ENCODE measurements around the gene IER5. TPM values are rescaled to one million over a fixed set of nuclear protein-coding genes. Genes with fewer than 3 reads are reported as not detected.

Gene IER5
- total and polyA plus RNA-seq, 9 of the 15 experiments (the other 6 are each of a cell fraction or from before 2014, with no cell fraction given) = 2.4 to 32.1 (median 12.0) TPM

DNA sequence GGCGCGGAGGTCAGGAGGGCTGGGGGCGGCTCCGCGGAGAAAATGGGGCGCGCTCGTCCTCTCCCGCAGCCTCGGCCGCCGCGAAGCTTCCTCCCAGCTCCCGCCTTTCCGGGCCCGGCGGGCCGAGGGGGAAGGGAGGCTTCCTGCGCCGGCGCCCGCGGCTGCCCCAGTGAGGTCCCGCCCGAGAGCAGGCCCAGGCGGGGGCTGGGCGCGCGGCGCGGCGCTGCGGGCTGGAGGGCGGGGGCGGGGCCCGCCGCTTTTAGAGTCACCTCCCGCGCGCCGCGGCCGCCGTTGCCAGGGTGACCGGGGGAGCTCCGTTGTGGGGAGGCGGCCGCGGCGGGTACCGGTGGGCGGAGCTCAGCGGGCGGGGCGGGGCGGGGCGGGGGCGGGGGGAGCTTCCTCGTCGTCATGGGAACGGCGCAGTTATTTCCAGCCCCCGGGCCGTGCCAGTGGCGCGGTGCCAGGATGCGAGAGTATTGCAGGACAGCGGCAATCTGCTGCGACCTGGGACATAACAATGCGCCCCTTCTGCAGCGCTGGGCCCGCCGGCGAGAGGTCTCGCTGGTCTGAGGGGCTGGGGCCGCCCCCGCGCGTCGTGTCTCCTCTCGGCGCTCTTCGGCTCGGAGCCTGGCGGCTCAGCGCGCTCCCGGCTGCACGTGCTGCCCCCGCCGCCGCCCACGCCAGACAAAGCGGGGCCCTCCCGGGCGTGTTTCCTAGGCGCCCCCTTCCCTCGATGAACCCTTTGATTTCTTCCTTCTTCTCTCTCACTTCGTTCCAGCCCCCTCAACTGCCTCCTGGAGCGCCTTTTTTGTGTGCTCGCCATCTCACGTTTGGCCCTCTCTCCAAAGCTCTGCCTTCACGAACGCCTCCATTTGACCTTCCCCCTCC is 16.9 kb downstream of the IER5 start (continued):
- peak; percentile 81 to 92; a peak in 3 of 4 replicates for TF ChIP-seq MAZ (CRISPR knock-in tag; conservative IDR thresholded peaks at IDR 0.05 in 1 of 2, IDR thresholded peaks at IDR 0.05 in 1 of 2)
- TF ChIP-seq HBP1 (CRISPR knock-in tag; IDR thresholded peaks at IDR 0.05) = no peak
- no peak for TF ChIP-seq ZNF347 (CRISPR knock-in tag; IDR thresholded peaks at IDR 0.05; ENCODE audit: low read depth)
- TF ChIP-seq, protein P1, sequence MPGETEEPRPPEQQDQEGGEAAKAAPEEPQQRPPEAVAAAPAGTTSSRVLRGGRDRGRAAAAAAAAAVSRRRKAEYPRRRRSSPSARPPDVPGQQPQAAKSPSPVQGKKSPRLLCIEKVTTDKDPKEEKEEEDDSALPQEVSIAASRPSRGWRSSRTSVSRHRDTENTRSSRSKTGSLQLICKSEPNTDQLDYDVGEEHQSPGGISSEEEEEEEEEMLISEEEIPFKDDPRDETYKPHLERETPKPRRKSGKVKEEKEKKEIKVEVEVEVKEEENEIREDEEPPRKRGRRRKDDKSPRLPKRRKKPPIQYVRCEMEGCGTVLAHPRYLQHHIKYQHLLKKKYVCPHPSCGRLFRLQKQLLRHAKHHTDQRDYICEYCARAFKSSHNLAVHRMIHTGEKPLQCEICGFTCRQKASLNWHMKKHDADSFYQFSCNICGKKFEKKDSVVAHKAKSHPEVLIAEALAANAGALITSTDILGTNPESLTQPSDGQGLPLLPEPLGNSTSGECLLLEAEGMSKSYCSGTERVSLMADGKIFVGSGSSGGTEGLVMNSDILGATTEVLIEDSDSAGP (CRISPR knock-in tag; IDR thresholded peaks at IDR 0.05) = no peak; the same call in 1 of the 2 replicates
- no peak for TF ChIP-seq HDGF (IDR thresholded peaks at IDR 0.05)
- no peak for TF ChIP-seq ESRRB (CRISPR knock-in tag; IDR thresholded peaks at IDR 0.05; ENCODE audit: borderline replicate concordance)
- no peak for TF ChIP-seq ZNF444 (CRISPR knock-in tag; IDR thresholded peaks at IDR 0.05)
- no peak for TF ChIP-seq ZNF699 (CRISPR knock-in tag; IDR thresholded peaks at IDR 0.05; ENCODE audit: insufficient replicate concordance)
- TF ChIP-seq MAX (CRISPR knock-in tag; IDR thresholded peaks at IDR 0.05) = peak; percentile 80
- no peak for TF ChIP-seq SMARCC2 (IDR thresholded peaks at IDR 0.05; ENCODE audit: low read depth)
- TF ChIP-seq CREM (IDR thresholded peaks at IDR 0.05; ENCODE audit: low read depth) = peak; percentile 55; the same call in 1 of the 2 replicates
- TF ChIP-seq, protein P2, sequence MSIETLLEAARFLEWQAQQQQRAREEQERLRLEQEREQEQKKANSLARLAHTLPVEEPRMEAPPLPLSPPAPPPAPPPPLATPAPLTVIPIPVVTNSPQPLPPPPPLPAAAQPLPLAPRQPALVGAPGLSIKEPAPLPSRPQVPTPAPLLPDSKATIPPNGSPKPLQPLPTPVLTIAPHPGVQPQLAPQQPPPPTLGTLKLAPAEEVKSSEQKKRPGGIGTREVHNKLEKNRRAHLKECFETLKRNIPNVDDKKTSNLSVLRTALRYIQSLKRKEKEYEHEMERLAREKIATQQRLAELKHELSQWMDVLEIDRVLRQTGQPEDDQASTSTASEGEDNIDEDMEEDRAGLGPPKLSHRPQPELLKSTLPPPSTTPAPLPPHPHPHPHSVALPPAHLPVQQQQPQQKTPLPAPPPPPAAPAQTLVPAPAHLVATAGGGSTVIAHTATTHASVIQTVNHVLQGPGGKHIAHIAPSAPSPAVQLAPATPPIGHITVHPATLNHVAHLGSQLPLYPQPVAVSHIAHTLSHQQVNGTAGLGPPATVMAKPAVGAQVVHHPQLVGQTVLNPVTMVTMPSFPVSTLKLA (conservative IDR thresholded peaks at IDR 0.05) = peak in 1 of 2 experiments; percentile 69; a peak in 3 of 4 replicates
- TF ChIP-seq ELK1 (CRISPR knock-in tag; IDR thresholded peaks at IDR 0.05) = no peak
- TF ChIP-seq, protein P3, sequence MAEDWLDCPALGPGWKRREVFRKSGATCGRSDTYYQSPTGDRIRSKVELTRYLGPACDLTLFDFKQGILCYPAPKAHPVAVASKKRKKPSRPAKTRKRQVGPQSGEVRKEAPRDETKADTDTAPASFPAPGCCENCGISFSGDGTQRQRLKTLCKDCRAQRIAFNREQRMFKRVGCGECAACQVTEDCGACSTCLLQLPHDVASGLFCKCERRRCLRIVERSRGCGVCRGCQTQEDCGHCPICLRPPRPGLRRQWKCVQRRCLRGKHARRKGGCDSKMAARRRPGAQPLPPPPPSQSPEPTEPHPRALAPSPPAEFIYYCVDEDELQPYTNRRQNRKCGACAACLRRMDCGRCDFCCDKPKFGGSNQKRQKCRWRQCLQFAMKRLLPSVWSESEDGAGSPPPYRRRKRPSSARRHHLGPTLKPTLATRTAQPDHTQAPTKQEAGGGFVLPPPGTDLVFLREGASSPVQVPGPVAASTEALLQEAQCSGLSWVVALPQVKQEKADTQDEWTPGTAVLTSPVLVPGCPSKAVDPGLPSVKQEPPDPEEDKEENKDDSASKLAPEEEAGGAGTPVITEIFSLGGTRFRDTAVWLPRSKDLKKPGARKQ (CRISPR knock-in tag; IDR thresholded peaks at IDR 0.05) = no peak
- TF ChIP-seq ZNF668 (CRISPR knock-in tag; IDR thresholded peaks at IDR 0.05) = no peak
- peak; percentile 86 for TF ChIP-seq ZBTB17 (CRISPR knock-in tag; IDR thresholded peaks at IDR 0.05)
- TF ChIP-seq ZC3H8 (IDR thresholded peaks at IDR 0.05) = no peak
- TF ChIP-seq KHSRP (IDR thresholded peaks at IDR 0.05) = no peak
